Endometrium (tissue), 2 donors: Measurements from ENCODE around the gene ARL13A.
"Not testable (repeated sequence)": the region's sequence is repeated elsewhere in the genome, so short reads cannot be mapped to it uniquely, and the experiment has no call there.

Source experiments
- FAIRE-seq: peaks from 2 replicates; lab custom pipeline; 2012; peaks lifted over from hg19 to GRCh38; lab: Jason Lieb, UNC
- donor health status: control.
- donor health status: control.

The ARL13A gene

DNA sequence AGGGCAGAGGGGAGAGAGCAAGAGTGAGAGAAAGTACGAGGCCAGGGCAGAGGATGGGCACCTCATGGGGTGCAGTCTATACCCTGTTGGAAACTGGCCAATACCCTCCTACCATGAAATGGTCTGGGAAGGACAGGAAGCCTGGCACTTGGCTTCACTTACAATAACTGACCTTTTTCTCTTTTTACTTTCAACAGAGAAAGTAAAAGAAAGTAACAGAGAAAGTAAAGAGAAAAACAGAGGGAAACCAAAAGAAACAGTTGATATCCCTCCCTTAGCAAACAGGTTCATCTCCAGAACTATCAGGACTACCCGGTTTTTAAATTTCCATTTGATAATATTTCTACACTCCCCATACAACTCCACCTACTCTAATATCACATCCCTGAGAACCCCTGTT lies 20.6 kb downstream of the ARL13A start:
- FAIRE-seq: no peak

DNA sequence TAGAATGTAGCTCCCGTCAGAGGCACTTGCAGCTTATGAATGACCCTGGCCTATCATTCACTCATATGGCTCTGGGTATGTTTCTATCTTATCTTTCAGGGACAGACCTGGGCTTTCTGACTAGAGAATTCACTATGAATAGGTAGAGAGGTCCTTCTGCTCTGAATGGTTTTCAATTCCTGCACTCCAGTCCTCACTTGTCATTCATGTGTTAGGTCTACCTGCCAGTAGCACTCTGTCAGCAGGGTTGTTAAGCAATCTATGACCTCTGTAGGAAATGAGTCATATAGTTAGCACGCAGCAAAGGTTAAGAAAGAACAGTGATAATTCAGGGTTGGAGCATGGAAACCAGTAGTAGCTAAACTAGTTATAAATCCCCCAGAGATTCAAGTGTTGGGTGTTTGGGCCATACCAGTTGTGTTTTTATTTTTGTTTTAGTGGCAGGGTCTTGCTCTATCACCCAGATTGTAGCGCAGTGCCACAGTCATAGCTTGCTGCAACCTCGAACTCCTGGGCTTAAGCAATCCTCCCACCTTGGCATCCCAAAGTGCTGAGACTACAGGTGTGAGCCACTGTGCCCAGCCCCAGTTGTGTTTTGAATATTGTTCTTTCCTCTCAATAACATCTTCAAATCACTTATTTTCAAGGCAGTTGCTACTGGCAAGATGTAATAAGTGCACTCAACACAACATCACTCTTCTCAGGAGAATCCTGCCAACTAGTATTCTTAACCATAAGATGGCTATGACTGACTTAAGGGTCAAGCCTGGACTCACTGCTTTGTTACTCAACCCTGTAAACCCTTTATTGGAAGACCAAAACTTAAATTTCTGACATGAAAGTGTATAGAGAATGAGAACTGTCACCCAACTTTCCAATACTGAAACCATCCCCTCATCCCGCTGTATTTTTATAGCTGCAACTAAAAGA lies 25.1 kb downstream of the ARL13A start:
- FAIRE-seq: no peak

DNA sequence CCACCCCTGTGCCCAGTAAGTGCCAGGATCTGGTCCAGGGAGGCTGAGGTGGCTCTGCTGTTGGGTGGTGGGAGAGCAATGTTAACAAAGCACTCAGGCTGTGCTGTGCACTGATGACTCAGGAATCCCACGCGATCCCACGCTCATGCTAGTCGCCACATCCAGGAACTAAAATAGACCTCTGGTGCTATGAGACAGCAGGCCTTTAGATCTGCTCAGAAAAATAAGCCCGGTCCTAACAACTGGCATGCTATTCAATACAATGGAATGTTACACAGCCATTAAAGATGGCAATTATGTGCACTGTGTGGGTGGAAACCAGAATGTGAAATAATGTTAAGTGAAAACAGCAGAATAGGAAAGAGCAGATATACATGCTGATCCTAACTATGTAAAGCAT lies 26.0 kb downstream of the ARL13A start:
- no peak for FAIRE-seq

DNA sequence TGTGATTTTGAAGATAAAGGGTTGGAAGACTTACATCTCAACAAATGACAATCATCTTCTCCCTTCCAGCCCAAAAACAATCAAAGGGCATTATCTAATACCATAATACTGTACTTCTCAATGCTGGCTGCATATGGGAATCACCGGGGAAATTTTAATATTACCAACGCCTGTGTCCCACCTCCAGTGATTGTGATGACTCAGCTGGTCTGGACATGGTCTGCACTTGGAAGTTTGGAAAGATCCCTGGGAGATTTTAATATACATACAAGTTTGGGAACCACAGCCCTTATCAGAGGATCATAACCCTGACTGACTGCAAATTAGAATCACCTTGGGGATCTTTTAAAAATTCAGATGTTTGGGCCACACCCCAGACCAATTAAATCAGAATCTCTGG lies 29.9 kb downstream of the ARL13A start:
- FAIRE-seq: no peak

DNA sequence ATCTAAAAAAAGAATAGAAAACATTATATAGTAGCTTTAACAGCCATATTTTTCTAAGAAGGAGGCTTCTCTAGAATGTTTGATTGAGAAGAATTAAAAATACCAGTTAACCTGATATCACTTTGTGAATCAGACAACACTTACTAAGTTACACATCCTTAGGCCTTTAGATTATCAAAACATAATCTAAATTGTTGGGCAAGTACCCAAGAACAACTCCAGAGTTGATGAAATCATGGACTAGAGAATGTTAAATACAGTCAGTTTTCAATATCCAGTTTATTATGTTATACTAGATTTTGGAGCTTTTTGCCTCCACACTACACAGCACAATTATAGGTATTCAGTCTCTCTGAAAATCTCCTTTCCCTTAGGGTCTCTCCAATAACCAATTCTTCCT lies 39.6 kb downstream of the ARL13A start:
- FAIRE-seq: no peak

DNA sequence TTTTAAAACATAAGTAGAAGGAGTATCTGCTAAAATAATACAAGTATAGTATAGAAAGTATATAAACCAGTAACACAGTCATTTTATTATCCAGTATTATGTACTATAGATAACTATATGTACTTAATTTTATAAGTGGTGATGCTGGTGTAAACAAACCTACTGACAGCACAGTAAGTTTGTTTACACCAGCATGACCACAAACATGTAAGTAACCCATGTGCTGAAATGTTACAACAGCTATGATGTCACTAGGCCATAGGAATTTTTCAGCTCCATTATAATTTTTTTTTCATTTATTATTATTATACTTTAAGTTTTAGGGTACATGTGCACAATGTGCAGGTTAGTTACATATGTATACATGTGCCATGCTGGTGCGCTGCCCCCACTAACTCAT lies 42.5 kb downstream of the ARL13A start:
- not testable (repeated sequence) for FAIRE-seq

DNA sequence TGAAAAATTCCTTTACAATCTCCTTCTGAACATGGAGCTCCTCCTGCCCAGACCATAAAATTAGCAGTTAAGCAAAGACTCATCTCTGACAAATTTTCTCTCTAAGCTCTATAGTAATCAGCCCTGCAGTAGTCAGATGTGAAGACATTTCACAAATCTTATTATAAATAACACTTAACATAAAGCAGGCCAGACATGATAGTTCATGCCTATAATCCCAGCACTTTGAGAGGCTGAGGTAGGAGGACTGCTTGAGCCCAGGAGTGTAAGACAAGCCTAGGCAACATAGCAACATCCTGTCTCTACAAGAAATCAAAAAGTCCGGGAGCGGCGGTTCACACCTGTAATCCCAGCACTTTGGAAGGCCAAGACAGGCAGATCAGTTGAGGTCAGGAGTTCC lies 52.5 kb downstream of the ARL13A start:
- FAIRE-seq: no peak

DNA sequence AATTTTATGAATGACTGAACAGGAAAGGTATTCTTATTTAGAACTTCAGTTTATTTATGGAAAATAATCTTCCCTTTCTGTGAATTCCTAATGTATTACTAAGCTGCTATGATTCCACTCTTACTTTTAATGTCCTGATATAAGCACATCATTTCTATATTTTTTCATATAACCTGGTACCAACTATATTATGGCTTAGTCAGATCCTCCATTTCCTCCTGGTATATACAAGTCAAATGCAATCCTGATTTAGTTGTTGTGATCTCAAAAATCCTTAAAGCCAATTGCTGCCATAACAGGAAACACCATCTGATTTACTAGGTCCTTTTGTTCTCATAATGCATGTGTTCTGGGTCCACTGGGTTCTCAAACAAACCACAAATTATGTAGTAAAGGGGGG lies 55.6 kb downstream of the ARL13A start:
- no peak for FAIRE-seq

DNA sequence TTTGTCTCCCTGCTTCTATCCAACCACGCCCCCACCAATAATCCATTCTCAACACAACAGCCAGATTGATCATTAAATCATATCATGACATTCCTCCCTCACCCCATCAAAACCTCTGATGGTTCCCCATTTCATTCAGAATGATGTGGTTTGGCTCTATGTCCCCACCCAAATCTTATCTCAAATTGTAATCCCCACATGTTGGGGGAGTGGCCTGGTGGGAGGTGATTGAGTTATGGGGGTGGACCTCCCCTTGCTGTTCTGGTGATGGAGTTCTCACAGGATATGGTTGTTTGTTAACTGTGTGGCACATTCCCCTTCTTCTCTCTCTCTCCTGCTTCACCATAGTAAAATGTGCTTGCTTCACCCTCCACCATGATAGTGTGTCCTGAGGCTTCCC lies 59.1 kb downstream of the ARL13A start:
- FAIRE-seq: no peak

DNA sequence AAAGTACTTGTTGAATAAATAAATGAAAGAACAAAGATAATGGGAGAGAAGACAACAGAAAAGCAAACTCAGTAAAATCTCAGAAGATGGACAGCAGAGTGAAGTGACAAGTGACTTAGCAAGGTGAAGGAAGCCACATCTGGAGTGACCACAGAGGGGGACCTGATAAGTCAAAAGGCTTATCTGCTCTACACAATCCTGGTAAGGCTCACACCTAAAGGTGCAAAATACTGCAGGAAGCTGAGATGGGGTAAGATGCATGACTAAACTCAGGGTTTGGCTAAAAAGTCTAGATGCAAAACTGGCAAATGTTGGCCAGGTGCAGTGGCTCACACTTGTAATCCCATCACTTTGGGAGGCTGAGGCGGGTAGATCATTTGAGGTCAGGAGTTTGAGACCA lies 60.2 kb downstream of the ARL13A start:
- FAIRE-seq: no peak

DNA sequence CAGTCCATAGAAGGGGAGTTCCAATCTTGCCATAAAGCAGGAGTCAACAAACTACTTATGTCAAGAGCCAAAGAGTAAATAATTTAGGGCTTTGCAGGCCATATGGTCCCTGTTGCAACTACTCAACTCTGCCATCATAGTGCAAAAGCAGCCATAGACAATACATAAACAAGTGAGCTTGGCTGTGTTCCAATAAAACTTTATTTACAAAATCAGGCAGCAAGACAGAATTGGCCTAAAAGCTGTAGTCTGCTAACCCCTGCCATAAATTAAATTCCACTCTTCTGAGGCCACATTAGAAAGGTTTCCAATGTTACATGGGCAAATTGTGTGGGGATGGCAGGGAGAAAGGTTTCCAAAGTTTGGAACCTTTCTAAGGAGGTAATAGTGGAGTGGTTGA lies 67.7 kb downstream of the ARL13A start:
- FAIRE-seq: no peak

DNA sequence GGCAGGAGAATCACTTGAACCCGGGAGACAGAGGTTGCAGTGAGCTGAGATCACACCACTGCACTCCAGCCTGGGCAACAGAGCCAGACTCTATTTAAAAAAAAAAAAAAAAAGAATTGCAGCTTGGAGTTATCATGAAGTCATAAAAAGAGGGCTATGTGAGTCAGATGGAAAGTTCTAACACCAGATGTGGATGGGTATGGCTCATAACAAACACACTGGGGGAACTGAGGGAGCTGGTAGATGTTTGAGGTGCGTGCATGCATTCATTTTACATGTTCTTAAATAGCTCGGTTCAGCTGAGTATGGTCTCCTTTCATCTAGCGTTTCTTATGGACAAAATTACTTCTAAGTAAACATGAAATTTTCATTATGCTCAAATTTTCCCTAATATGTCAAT lies 70.7 kb downstream of the ARL13A start:
- no peak for FAIRE-seq
